ENCODE data around the gene TMEM201.

Gene TMEM201

DNA sequence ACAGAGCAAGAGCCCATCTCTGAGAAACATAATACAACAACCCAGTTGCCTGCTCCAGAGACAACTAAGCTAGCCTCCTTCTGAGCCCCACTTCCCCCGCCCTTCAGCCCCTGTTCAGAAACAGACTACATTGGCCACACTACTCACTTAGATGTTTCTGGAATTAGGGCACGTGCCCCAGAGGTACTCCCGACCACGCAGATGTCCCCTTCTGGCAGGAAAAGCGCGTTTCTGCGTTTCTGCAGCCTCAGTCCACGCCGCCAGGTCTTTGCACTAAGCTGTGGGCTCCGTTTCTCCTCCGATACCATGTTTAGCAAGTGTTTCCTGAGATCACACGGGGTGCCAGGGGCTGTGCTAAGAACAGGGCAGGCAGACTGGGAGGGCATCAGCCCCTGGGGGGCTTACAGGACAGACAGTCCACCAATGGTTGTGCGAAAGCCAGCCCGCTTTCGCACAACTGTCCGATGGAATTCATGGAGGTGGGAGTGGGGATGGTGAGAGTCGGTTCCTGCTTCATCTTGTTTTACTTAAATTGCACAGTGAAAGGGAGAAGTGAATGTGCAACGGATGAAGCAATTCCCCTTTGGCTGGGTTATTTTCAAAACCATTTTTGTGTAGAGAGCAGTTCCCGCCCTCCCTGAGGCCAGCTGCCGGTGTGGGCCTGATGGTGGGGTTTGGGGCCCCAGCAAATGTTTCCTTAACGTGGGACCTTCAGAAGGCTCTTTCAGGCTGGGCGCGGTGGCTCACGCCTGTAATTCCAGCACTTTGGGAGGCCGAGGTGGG lies 65.5 kb downstream of the TMEM201 start:
- DNase-seq = no peak

DNA sequence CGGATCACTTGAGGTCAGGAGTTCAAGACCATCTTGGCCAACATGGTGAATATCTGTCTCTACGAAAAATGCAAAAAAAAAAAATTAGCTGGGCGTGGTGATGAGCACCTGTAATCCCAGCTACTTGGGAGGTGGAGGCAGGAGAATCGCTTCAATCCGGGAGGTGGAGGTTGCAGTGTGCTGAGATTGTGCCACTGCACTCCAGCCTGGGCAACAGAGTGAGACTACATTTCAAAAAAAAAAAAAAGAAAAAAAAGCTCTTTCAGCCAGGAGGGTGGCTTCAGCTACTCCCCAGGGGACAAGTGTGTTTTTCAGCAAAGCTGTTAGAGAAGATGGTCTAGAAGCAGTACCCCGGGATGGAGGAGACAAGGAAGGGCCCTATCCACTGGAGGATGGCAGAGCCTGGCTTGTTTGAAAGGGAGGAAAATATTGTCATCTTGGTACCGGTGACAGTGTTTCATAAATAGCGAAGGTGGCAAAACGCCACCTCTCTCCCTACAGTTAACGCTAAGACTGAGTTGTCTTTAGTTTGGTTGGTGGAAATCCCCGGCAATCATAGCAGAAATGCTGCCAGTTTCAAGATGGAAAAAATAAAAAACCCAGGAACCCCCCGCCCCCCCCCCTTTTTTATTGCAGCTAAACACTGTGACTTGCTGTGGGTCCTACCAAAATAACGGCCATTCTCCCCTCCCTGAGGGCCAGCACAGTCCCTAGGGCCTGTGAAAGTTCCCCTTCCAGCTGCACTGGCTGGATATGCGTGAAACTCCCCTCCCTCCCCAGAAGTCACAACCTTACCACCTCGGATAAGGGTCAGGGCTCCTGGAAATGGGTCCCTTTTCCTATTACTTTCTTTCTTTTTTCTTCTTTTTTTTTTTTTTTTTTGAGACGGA lies 66.4 kb downstream of the TMEM201 start:
- no peak for DNase-seq

GRCh38 chr1:9655836-9656235 lies 67.1 kb downstream of the TMEM201 start:
- DNase-seq = no peak

DNA sequence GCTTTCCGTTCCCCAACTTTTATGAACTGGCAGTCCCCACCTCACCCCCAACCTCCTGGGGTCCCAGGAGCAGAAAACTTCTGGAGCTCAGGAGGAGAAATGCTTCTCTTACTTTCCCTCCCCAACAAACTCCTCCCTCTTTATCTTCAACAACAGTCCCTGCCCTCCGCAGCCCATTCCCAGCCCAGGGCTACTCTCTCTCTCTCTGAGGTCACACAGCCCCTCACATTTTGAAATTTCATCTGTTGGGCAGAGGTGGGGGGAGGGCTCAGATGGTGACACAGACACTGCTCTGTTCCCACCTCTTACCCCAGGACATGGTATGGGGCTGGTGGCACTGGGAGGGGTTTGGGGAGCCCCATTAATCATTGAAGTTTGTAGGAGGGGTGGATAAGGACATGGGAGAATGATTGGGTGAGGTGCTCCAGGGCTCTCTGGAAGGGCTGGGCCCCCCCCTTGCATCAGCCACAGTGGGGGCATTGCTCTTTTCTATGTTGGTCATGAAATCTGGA lies 68.9 kb downstream of the TMEM201 start:
- DNase-seq = no peak

DNA sequence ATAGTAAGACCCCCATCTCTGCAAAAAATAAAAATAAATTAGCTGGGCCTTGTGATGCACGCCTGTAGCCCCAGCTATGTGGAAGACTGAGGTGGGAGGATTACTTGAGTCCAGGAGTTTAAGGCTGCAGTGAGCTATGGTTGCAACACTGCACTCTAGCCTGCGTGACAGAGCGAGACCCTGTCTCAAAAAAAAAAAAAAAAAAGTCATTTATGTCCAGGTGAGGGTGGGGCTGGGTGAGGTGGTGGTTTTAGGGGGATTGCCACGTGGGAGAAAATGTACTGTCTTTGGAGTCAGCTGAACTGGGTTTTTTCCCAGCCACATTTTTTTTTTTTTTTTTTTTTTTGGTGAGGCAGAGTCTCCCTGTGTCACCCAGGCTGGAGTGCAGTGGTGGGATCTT lies 69.5 kb downstream of the TMEM201 start:
- no peak for DNase-seq

DNA sequence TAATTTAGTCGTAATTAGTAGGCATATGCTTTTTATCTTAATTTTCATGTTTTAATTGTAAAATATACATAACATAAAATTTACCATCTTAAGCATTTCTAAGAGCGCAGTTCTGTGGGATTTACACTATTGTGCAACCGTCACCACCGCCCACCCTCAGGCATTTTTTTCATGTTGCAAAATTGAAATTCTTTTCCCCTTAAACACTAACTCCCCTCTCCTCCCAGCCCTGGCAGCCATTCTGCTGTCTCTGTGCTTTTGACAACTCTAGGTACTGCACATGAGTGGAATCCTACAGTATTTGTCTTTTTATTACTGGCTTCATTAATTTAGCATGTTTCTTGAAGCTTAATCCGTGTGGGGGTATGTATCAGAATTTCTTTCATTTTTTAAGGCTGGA lies 70.6 kb downstream of the TMEM201 start:
- DNase-seq = no peak

DNA sequence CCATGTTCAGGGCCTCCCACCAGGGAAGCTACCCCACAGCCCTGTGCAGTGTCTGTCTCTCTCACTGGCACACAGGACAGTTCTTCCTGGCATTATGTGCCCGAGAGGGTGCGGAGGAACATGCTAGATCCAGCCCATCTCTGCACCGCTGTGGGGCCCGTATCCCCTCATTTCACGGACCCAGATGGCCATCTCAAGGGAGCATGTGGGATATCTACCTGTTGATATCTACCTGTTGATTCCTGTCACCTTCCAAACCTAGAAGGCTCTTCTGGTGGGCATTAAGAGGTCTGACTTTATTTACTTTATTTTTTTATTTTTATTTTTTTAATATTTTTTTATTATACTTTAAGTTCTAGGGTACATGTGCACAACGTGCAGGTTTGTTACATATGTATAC lies 74.5 kb downstream of the TMEM201 start:
- DNase-seq = no peak

Data from NCI-H748 treated with DMSO at 0.1 percent for 48 hours (cell line).